T47D (cell line): ENCODE data around the gene PDZD2.
"Not testable (repeated sequence)": the region's sequence is repeated elsewhere in the genome, so short reads cannot be mapped to it uniquely, and the experiment has no call there.

ENCODE experiments used
- DNase-seq, 2 experiments: peaks; one replicate each; pipeline versions ENCODE4 v3.0.0 to v3.0.0-alpha.2; 2011 to 2012; ENCODE audit warnings: low read depth in 1 of 2, low spot score in 1 of 2
- JUND ChIP-seq: IDR thresholded peaks from 2 replicates; pipeline ENCODE4 v1.6.1; 2012; ENCODE audit warnings: low read depth
- in situ Hi-C: cut with HindIII; loops from 2 replicates; pipeline ENCODE4 v1.10.0; 2016; ENCODE audit warnings: low sequenced_read_pairs, low pct_unique_long_range_greater_than_20kb

Gene PDZD2

GRCh38 chr5:31708089-31708488 lies 69.2 kb downstream of the PDZD2 start:
- no peak for TF ChIP-seq JUND
- DNase-seq, result no peak
- in situ Hi-C loops, result no loop called here

- TF ChIP-seq JUND, result no peak
- DNase-seq, result no peak
- in situ Hi-C loops, result no loop called here
Observed at GRCh38 chr5:31711363-31711762, 72.4 kb downstream of the PDZD2 start.

- DNase-seq, result no peak
- TF ChIP-seq JUND, result no peak
- in situ Hi-C loops, result no loop called here
Observed at GRCh38 chr5:31711935-31712592, 73.1 kb downstream of the PDZD2 start.

GRCh38 chr5:31717561-31717960 lies 78.6 kb downstream of the PDZD2 start:
- no peak for TF ChIP-seq JUND
- DNase-seq, result no peak
- in situ Hi-C loops, result no loop called here

- DNase-seq, result no peak
- TF ChIP-seq JUND, result no peak
- in situ Hi-C loops, result no loop called here
Observed at GRCh38 chr5:31720004-31720403, 81.1 kb downstream of the PDZD2 start.

GRCh38 chr5:31720811-31721345 lies 81.9 kb downstream of the PDZD2 start:
- DNase-seq, result no peak
- no peak for TF ChIP-seq JUND
- in situ Hi-C loops, result no loop called here

- no peak for TF ChIP-seq JUND
- no peak for DNase-seq
- in situ Hi-C loops, result no loop called here
Observed at GRCh38 chr5:31722111-31722510, 83.2 kb downstream of the PDZD2 start.

GRCh38 chr5:31725996-31726395 lies 87.1 kb downstream of the PDZD2 start:
- DNase-seq, result no peak
- TF ChIP-seq JUND, result no peak
- in situ Hi-C loops, result no loop called here

- TF ChIP-seq JUND, result no peak
- in situ Hi-C loops, result no loop called here
- DNase-seq, result no peak
Observed at GRCh38 chr5:31726952-31727351, 88.0 kb downstream of the PDZD2 start.

GRCh38 chr5:31728039-31728438 lies 89.1 kb downstream of the PDZD2 start:
- TF ChIP-seq JUND, result no peak
- in situ Hi-C loops, result no loop called here

GRCh38 chr5:31728806-31729205 lies 89.9 kb downstream of the PDZD2 start:
- DNase-seq, in situ Hi-C loops: not testable (repeated sequence)

More at GRCh38 chr5:31728039-31728438, 89.1 kb downstream of the PDZD2 start:
- no peak for DNase-seq

GRCh38 chr5:31730139-31730538 lies 91.2 kb downstream of the PDZD2 start:
- TF ChIP-seq JUND, result no peak
- in situ Hi-C loops, result no loop called here
- no peak for DNase-seq

- in situ Hi-C loops, result no loop called here
- DNase-seq, result no peak
Observed at GRCh38 chr5:31731016-31731415, 92.1 kb downstream of the PDZD2 start.

More at GRCh38 chr5:31731016-31731415, 92.1 kb downstream of the PDZD2 start:
- TF ChIP-seq JUND, result no peak
